ENCODE results near the gene PIWIL1.

PIWIL1 gene

GRCh38 chr12:130334937-130335336 lies 2.8 kb upstream of the PIWIL1 start:
- H3K4me3 ChIP-seq (replicated peaks in 1 of 2; ENCODE audit: low read depth in 2 of 2, low read length in 2 of 2) = no peak overlapping the region
- no peak for DNase-seq (ENCODE audit: low read depth in 2 of 2)
- no peak for TF ChIP-seq CTCF (IDR thresholded peaks at IDR 0.05; ENCODE audit: low read depth, low read length)

GRCh38 chr12:130335517-130336392 lies 1.9 kb upstream of the PIWIL1 start:
- no peak overlapping the region for H3K4me3 ChIP-seq (replicated peaks in 1 of 2; ENCODE audit: low read depth in 2 of 2, low read length in 2 of 2)
- TF ChIP-seq CTCF (IDR thresholded peaks at IDR 0.05; ENCODE audit: low read depth, low read length) = peak; percentile 44
- DNase-seq (ENCODE audit: low read depth in 2 of 2) = peak; percentile 57 to 76

GRCh38 chr12:130336723-130337487 lies 782 bp upstream of the PIWIL1 start:
- DNase-seq (ENCODE audit: low read depth in 2 of 2) = no peak
- no peak overlapping the region for H3K4me3 ChIP-seq (replicated peaks in 1 of 2; ENCODE audit: low read depth in 2 of 2, low read length in 2 of 2)
- no peak for TF ChIP-seq CTCF (IDR thresholded peaks at IDR 0.05; ENCODE audit: low read depth, low read length)

- no peak for DNase-seq (ENCODE audit: low read depth in 2 of 2)
- H3K4me3 ChIP-seq (replicated peaks in 1 of 2; ENCODE audit: low read depth in 2 of 2, low read length in 2 of 2) = no peak overlapping the region
- no peak for TF ChIP-seq CTCF (IDR thresholded peaks at IDR 0.05; ENCODE audit: low read depth, low read length)
Observed at GRCh38 chr12:130338794-130339601, 1.3 kb downstream of the PIWIL1 start.

GRCh38 chr12:130339951-130340350 lies 2.3 kb downstream of the PIWIL1 start:
- DNase-seq (ENCODE audit: low read depth in 2 of 2) = no peak
- no peak overlapping the region for H3K4me3 ChIP-seq (replicated peaks in 1 of 2; ENCODE audit: low read depth in 2 of 2, low read length in 2 of 2)

More at GRCh38 chr12:130339951-130340350, 2.3 kb downstream of the PIWIL1 start:
- TF ChIP-seq CTCF (IDR thresholded peaks at IDR 0.05; ENCODE audit: low read depth, low read length) = no peak
